Spleen (tissue), 11 donors: Measurements from ENCODE around the gene NYNRIN. TPM values are rescaled to one million over a fixed set of nuclear protein-coding genes. Genes with fewer than 3 reads are reported as not detected.
A peak's percentile ranks its signal among the peaks of the same experiment; 100 is the strongest.

Source experiments
- DNase-seq: peaks from one replicate; pipeline ENCODE4 v3.0.0-alpha.2; 2020
- H3K27ac ChIP-seq, 8 donors: fragments of 200-600 bp; sonication (generic) in 7 of 8; 1 replicate in 4 of 8; 2 replicates in 4 of 8; pipeline versions ENCODE4 v1.5.0 to v1.8.0; 2016 to 2021; ENCODE audit warnings: inconsistent platforms in 4 of 8, mild to moderate bottlenecking in 4 of 8, moderate library complexity in 1 of 8
- H3K27me3 ChIP-seq, 7 donors: fragments of 200-600 bp; sonication (generic) in 6 of 7; replicated peaks in 1 of 7; 1 replicate in 4 of 7; 2 replicates in 3 of 7; pipeline versions ENCODE4 v1.5.0 to v1.8.0; 2016 to 2021; ENCODE audit warnings: inconsistent platforms in 3 of 7, mild to moderate bottlenecking in 1 of 7
- H3K36me3 ChIP-seq, 6 donors: fragments of 200-600 bp; sonication (generic) in 5 of 6; 1 replicate in 4 of 6; 2 replicates in 2 of 6; pipeline versions ENCODE4 v1.5.0 to v1.8.0; 2016 to 2021; ENCODE audit warnings: inconsistent platforms in 2 of 6
- H3K4me1 ChIP-seq, 6 donors: fragments of 200-600 bp; sonication (generic) in 5 of 6; 1 replicate in 3 of 6; 2 replicates in 3 of 6; pipeline versions ENCODE4 v1.5.0 to v1.8.0; 2016 to 2021; ENCODE audit warnings: inconsistent platforms in 3 of 6
- H3K4me3 ChIP-seq, 8 donors: fragments of 200-600 bp; sonication (generic) in 7 of 8; 1 replicate in 4 of 8; 2 replicates in 4 of 8; pipeline versions ENCODE4 v1.5.0 to v1.8.0; 2016 to 2021; ENCODE audit warnings: inconsistent platforms in 4 of 8, mild to moderate bottlenecking in 4 of 8, moderate library complexity in 2 of 8
- H3K9me3 ChIP-seq, 8 donors: fragments of 200-600 bp; sonication (generic) in 7 of 8; 1 replicate in 4 of 8; 2 replicates in 4 of 8; pipeline versions ENCODE4 v1.5.0 to v1.8.0; 2016 to 2021; ENCODE audit warnings: inconsistent platforms in 4 of 8
- CTCF ChIP-seq, 11 experiments: fragments of 200-600 bp in 7 of 11; fragments of 450-650 bp in 4 of 11; sonication (generic) in 4 of 11; IDR thresholded peaks in 8 of 11; conservative IDR thresholded peaks in 3 of 11; 1 replicate in 7 of 11; 2 replicates in 4 of 11; pipeline versions ENCODE4 v1.4.0 to v1.8.0; 2016 to 2021; ENCODE audit warnings: antibody characterized with exemption in 11 of 11, inconsistent platforms in 4 of 11, mild to moderate bottlenecking in 1 of 11
- POLR2A ChIP-seq, 3 donors: fragments of 450-650 bp; IDR thresholded peaks; one replicate each; pipeline ENCODE4 v1.5.1; 2017; ENCODE audit warnings: antibody characterized with exemption in 3 of 3, mild to moderate bottlenecking in 1 of 3
- POLR2AphosphoS5 ChIP-seq, 3 donors: sonication (generic); formaldehyde crosslinking; IDR thresholded peaks; one replicate each; pipeline ENCODE4 v1.5.1; 2017; ENCODE audit warnings: antibody characterized with exemption in 3 of 3
- WGBS, 5 donors: extraction: QIAGEN DNeasy Blood & Tissue Kit in 3 of 5; methylation state at CpG; one replicate each; pipeline versions ENCODE4 v1.1.5 to v1.1.7; 2013 to 2018; 5-methylcytosine and 5-hydroxymethylcytosine counted together
- intact Hi-C: fragments of 100-400 bp; cut with DNase I; formaldehyde crosslinking; loops from one replicate; pipeline ENCODE4 v1.15.0; 2023; ENCODE audit warnings: low total_unique reads
- polyA plus RNA-seq, 3 donors: library from polyadenylated mRNA; stranded (reverse); fragments of 200-250 nt; gene quantifications; one replicate each; pipeline ENCODE4 v1.2.1, GENCODE V29; 2013
- total RNA-seq, 7 donors: library from RNA; depleted of rRNA in 3 of 7; stranded (reverse); fragments of >200 nt in 3 of 7; fragmentation: NEBNext Ultra II Directional in 4 of 7; extraction: Animal tissue kit (Norgen Biotek cat#: 25700) in 4 of 7; gene quantifications; one replicate each; pipeline versions ENCODE4 v1.1.0 to v1.2.1, GENCODE V29; 2016 to 2021
- donor health status: healthy with polysubstance abuse.
- donor health status: DM: no; HTN: no; CAD: no; lungs with moderate emphysema.
- donor health status: DM: no; HTN: no; CAD: no.
- donor health status: Bipolar disorder and iron deficiency.
- donor health status: healthy.
- donor health status: DM: no; HTN: no; CAD: no.
- donor health status: DM: yes; HTN: yes; CAD: no.

Gene NYNRIN
- total and polyA plus RNA-seq, 10 donors = 0.87 to 18.0 (median 10.5) TPM

- H3K9me3 ChIP-seq = peaks cover 0 to 4% (median 0%) of the 10 kb centered on the region in 8 donors
- DNase-seq = no peak
- peaks cover 16 to 51% (median 39%) of the 10 kb centered on the region in 6 donors for H3K4me1 ChIP-seq
- TF ChIP-seq CTCF (IDR thresholded peaks at IDR 0.05 in 8 of 11, conservative IDR thresholded peaks at IDR 0.05 in 3 of 11) = no peak
- TF ChIP-seq POLR2AphosphoS5 (IDR thresholded peaks at IDR 0.05) = no peak
- TF ChIP-seq POLR2A (IDR thresholded peaks at IDR 0.05) = no peak
- H3K4me3 ChIP-seq = no peak overlapping the region
- H3K36me3 ChIP-seq = no peaks in the 10 kb centered on the region
- WGBS, 5 donors = 76 to 94% (median 88%) methylated on average over 1 of the region's 1 CpG
- intact Hi-C loops = loop anchor here (10.0 kb wide), 1 partner anchor 50 kb away; no protein-coding TSS in a partner anchor
- peaks cover 0 to 60% (median 11%) of the 10 kb centered on the region in 7 donors for H3K27me3 ChIP-seq
- no peak overlapping the region for H3K27ac ChIP-seq
These were observed 34.0 kb upstream of the NYNRIN start for GRCh38 chr14:24364841-24365240.

- Histone ChIP-seq H3K27me3 (peaks cover 0 to 63% (median 11%) of the 10 kb centered on the region in 7 donors), H3K4me1 (peaks cover 16 to 57% (median 41%) of the 10 kb centered on the region in 6 donors), H3K36me3 (no peaks in the 10 kb centered on the region), H3K9me3 (no peaks in the 10 kb centered on the region), H3K4me3 (peak overlapping the region in 7 of 8 donors; percentile 25 to 73 (median 37)), H3K27ac (peak overlapping the region; percentile 68 to 85 (median 80))
- 9 to 12% (median 10%) methylated on average over 26 to 28 of the region's 28 CpGs for WGBS, 5 donors
- intact Hi-C loops = loop anchor here (10.0 kb wide), 1 partner anchor 49 kb away; no protein-coding TSS in a partner anchor
- peak; percentile 92 for DNase-seq
- TF ChIP-seq CTCF (IDR thresholded peaks at IDR 0.05 in 8 of 11, conservative IDR thresholded peaks at IDR 0.05 in 3 of 11) (peak; percentile 64 to 95 (median 84)), POLR2AphosphoS5 (IDR thresholded peaks at IDR 0.05) (peak; percentile 50 to 73 (median 62)), POLR2A (IDR thresholded peaks at IDR 0.05) (no peak)
These were observed 33.0 kb upstream of the NYNRIN start for GRCh38 chr14:24365600-24366412.

- H3K9me3 ChIP-seq = no peaks in the 10 kb centered on the region
- DNase-seq = no peak
- H3K4me3 ChIP-seq = peak overlapping the region; percentile 16 to 73 (median 36)
- H3K36me3 ChIP-seq = no peaks in the 10 kb centered on the region
- intact Hi-C loops = loop anchor here (10.0 kb wide), 1 partner anchor 48 kb away; no protein-coding TSS in a partner anchor
- 1 to 5% (median 3%) methylated on average over 16 of the region's 16 CpGs for WGBS, 5 donors
- peaks cover 16 to 57% (median 41%) of the 10 kb centered on the region in 6 donors for H3K4me1 ChIP-seq
- TF ChIP-seq POLR2AphosphoS5 (IDR thresholded peaks at IDR 0.05) (peak; percentile 84 to 86 (median 85)), CTCF (IDR thresholded peaks at IDR 0.05 in 8 of 11, conservative IDR thresholded peaks at IDR 0.05 in 3 of 11) (no peak), POLR2A (IDR thresholded peaks at IDR 0.05) (no peak)
- H3K27me3 ChIP-seq = peaks cover 0 to 63% (median 11%) of the 10 kb centered on the region in 7 donors
- H3K27ac ChIP-seq = peak overlapping the region; percentile 68 to 85 (median 80)
These were observed 32.4 kb upstream of the NYNRIN start for GRCh38 chr14:24366413-24366720.
